ENCODE measurements around the gene LOXL3.

DNA sequence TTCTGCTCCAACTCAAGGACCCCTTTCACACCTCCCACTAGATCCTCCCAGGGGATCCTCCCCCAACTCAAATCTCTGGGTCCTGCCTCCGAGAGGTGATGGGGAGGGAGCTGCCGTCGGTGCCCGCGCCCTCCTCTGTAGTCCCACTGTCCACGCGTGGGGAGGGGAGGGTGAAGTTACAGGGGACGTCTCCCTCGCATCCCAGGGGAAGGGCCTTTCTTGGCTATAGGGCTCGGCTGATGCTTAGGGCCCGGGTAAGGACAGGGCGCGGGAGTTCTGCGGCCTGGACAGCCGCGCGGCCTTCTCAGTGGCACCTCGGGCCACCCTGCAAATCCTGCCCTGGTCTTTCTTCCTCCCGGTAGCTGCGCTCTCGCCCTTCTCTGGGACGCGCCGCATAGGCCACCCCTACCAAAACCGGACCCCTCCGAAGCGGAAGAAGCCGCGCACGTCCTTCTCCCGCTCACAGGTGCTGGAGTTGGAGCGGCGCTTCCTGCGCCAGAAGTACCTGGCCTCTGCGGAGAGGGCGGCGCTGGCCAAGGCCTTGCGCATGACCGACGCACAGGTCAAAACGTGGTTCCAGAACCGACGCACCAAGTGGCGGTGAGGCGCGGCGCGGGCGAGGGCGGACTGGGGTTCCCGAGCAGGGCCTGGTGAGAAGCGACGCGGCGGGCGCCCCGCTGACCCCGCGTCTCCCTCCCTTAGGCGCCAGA is 38.3 kb downstream of the LOXL3 start:
- TF ChIP-seq JUND (IDR thresholded peaks at IDR 0.05) = no peak
- TF ChIP-seq, protein P1, sequence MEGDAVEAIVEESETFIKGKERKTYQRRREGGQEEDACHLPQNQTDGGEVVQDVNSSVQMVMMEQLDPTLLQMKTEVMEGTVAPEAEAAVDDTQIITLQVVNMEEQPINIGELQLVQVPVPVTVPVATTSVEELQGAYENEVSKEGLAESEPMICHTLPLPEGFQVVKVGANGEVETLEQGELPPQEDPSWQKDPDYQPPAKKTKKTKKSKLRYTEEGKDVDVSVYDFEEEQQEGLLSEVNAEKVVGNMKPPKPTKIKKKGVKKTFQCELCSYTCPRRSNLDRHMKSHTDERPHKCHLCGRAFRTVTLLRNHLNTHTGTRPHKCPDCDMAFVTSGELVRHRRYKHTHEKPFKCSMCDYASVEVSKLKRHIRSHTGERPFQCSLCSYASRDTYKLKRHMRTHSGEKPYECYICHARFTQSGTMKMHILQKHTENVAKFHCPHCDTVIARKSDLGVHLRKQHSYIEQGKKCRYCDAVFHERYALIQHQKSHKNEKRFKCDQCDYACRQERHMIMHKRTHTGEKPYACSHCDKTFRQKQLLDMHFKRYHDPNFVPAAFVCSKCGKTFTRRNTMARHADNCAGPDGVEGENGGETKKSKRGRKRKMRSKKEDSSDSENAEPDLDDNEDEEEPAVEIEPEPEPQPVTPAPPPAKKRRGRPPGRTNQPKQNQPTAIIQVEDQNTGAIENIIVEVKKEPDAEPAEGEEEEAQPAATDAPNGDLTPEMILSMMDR (IDR thresholded peaks at IDR 0.05 in 2 of 3, conservative IDR thresholded peaks at IDR 0.05 in 1 of 3; ENCODE audit: borderline replicate concordance in 1 of 3, insufficient read depth in 1 of 3, low read depth in 2 of 3, low read length in 2 of 3) = no peak
- TF ChIP-seq POLR2A (IDR thresholded peaks at IDR 0.05; ENCODE audit: borderline replicate concordance, extremely low read depth, insufficient read depth, insufficient read length) = no peak
- TF ChIP-seq EZH2 (IDR thresholded peaks at IDR 0.05) = no peak
- TF ChIP-seq RAD21 (IDR thresholded peaks at IDR 0.05; ENCODE audit: low read depth) = no peak
- TF ChIP-seq POLR2AphosphoS5 (IDR thresholded peaks at IDR 0.05; ENCODE audit: low read depth, low read length) = no peak
- TF ChIP-seq SIN3A (IDR thresholded peaks at IDR 0.05; ENCODE audit: low read depth) = no peak
- TF ChIP-seq, protein P2, sequence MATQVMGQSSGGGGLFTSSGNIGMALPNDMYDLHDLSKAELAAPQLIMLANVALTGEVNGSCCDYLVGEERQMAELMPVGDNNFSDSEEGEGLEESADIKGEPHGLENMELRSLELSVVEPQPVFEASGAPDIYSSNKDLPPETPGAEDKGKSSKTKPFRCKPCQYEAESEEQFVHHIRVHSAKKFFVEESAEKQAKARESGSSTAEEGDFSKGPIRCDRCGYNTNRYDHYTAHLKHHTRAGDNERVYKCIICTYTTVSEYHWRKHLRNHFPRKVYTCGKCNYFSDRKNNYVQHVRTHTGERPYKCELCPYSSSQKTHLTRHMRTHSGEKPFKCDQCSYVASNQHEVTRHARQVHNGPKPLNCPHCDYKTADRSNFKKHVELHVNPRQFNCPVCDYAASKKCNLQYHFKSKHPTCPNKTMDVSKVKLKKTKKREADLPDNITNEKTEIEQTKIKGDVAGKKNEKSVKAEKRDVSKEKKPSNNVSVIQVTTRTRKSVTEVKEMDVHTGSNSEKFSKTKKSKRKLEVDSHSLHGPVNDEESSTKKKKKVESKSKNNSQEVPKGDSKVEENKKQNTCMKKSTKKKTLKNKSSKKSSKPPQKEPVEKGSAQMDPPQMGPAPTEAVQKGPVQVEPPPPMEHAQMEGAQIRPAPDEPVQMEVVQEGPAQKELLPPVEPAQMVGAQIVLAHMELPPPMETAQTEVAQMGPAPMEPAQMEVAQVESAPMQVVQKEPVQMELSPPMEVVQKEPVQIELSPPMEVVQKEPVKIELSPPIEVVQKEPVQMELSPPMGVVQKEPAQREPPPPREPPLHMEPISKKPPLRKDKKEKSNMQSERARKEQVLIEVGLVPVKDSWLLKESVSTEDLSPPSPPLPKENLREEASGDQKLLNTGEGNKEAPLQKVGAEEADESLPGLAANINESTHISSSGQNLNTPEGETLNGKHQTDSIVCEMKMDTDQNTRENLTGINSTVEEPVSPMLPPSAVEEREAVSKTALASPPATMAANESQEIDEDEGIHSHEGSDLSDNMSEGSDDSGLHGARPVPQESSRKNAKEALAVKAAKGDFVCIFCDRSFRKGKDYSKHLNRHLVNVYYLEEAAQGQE (IDR thresholded peaks at IDR 0.05; ENCODE audit: low read depth) = no peak
- TF ChIP-seq, protein P3, sequence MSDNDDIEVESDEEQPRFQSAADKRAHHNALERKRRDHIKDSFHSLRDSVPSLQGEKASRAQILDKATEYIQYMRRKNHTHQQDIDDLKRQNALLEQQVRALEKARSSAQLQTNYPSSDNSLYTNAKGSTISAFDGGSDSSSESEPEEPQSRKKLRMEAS (IDR thresholded peaks at IDR 0.05) = no peak
- TF ChIP-seq SP1 (IDR thresholded peaks at IDR 0.05; ENCODE audit: low read depth) = no peak
- TF ChIP-seq ELF1 (IDR thresholded peaks at IDR 0.05; ENCODE audit: borderline replicate concordance, low read depth) = no peak
- TF ChIP-seq EZH2phosphoT487 (IDR thresholded peaks at IDR 0.05; ENCODE audit: borderline replicate concordance) = no peak
